GM21360 (cell line): Measurements from ENCODE around the gene PTCHD4.
"Not testable (repeated sequence)": the region's sequence is repeated elsewhere in the genome, so short reads cannot be mapped to it uniquely, and the experiment has no call there.

Experiments
- ATAC-seq: cut with Tn5 transposase; IDR thresholded peaks from one replicate; pipeline ENCODE4 v1.9.1; 2021; ENCODE audit warnings: mild to moderate bottlenecking, moderate library complexity; ENCODE audit not compliant: unreplicated experiment

The PTCHD4 gene

DNA sequence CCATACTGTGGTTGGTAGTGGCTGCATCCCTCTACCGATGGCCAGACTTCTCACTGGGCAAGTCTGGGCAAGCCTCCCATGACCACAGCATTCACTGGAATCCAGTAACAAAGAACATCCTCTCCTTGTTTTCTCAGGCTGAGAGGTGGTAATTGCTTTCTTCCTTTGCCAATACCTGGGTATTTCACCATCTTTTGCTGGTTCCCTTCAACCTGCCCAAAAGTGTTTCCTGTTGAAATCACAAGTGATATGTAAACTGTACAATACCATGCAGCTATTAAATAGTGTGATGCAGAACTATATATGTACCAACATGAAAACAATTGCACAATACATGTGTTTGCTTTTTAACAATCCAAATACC is at the start of gene PTCHD4:
TSS of gene PTCHD4 (minus strand) at position 55 of the 364 bp plus-strand sequence. CDS start 42,240 bp downstream, outside the sequence.
- no peak for ATAC-seq

DNA sequence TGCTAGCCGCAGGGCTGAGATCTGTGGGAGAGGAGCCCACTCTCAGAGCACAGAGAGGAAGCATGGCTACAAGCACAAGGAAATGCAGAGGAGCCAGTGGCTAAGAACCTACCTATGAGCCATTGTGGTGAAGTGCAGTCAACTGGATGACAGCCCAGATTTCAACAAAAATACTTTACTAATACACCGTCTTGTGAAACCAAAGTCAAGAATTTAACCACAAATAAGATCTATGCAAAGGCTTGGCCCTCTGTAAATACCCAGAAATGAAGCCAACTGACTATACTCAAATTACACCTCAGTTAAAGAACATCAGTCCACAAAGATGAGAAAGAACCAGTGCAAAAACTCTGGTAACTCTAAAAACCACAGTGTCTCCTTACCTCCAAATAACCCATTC is 40.1 kb upstream of the PTCHD4 start:
- ATAC-seq, result no peak

DNA sequence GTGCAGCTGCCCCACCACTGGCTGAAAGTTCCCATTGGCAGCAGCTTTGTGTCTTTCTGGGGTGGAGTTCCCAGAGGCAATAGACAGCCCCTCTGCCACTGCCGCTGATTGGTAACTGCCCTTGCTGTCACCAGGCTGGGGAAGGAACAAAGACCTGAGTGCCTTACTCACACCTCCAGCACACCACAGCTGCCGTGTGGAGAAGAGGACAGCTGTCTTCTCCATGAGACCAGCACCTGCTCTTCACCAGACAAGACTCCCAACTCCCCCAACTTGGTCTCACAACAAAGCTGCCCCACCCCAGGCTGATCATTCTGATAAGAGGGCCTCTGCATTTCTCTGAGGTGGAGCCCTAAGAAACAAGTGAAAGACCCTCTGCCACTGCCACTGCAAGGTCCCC is 39.7 kb upstream of the PTCHD4 start:
- ATAC-seq, result no peak

DNA sequence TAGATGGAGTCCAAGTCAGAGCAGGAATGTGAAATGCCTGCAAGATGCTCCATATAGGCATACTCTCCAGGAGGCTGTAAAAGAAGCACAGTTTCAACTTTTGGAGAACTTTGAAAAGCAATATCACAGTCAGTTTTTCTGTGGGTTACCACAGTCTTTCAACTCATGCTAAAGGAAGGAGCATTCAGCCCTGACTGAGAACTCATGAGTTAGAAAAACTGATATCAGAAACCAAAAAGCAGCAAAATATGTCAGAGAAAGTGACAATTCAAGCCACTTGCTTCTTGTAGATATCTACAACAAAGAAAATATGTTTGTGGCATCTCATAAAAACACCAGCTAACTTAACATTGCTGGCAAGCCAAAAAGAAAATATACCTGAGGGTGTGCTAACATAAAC is 36.1 kb upstream of the PTCHD4 start:
- ATAC-seq, result no peak

DNA sequence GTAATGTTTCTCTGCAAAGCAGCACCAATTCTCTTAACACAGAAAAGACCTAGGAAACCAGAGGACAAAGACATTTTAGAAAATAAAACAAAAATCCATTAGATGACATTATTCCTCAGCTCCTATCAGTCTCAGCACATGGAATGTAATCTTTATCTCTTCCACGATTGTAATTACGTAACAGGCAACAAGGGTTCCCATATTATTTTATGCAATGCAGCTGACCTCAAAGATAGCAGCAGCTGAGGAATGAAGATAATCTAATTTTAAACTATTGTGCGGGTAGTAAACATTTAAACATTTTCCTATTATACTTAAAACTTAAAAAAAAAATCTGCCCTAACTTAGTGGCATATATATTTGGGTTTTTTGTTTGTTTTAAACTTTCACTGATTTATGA is 33.0 kb upstream of the PTCHD4 start:
- no peak for ATAC-seq

DNA sequence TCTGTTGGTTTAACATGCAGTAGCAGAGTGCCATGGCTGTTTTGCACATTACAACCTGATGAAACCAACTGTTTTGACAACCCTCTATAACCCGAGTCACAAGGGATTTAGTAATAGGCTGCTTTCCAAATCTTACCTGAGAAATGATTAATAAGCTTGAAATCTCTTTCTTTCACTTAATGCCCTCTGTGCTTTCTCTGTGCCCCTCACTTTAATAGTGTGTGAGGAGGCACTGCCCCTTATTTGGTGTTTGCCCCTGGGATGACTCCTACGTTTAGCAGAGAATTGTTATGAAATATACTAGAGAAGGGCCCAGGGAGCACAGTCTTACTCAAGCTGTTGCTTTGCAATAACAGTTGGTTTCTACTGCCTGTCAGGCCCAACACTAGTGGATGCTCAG is 31.0 kb upstream of the PTCHD4 start:
- ATAC-seq, result no peak

DNA sequence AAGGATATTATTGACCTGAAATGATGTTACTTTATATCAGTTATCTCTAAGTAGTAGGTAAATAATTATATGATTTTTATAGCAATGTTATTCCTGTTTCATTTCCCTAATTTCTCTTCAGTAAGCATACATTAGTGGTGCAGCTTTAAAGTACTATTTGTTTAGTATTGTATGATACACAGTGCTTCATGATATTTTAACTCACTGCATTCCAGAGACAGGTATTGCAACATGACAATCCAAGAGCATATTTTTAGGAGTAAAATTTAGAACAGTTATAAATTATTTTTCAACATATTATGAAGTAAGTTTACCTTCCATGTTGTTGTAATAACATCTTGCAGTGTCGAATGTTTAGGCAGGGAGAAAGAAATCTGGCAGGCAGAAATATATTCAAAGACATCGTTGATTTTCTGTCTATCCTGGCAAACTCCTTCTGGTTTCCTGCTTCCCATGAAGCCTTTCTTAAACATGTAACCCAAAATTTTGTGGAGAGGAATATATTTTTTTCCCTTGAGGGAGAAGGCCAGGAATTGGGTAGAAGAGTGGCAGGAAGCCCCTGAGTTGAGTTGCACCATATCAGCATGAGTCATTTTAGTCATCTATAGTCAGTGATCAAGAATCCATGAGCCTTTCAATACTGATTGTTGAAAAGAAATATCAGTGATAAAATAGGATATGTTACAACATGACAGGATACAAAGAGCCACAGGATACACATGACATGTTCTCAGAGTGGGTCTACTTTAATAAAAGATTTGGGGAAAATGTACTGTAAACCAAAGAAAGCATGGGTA is 29.0 kb upstream of the PTCHD4 start:
- no peak for ATAC-seq

DNA sequence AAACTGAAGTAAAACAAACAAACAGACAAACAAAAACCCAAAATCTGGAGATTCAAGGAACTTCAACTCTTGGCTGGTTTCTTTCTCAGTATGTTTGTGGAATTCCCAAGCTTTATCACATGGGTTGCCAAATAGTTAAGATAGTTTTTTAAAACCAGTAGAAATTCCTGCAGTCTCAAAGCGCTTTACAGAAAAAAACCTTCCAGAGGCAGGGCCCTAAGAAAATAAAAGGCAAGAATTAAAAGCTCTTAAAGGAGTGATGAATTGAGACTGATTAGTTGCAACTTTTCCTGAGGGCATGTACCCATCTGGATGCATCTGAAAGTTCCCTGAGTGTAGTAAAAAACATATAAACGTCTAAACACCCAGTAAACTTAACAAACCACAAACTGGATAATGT is 25.9 kb upstream of the PTCHD4 start:
- no peak for ATAC-seq

DNA sequence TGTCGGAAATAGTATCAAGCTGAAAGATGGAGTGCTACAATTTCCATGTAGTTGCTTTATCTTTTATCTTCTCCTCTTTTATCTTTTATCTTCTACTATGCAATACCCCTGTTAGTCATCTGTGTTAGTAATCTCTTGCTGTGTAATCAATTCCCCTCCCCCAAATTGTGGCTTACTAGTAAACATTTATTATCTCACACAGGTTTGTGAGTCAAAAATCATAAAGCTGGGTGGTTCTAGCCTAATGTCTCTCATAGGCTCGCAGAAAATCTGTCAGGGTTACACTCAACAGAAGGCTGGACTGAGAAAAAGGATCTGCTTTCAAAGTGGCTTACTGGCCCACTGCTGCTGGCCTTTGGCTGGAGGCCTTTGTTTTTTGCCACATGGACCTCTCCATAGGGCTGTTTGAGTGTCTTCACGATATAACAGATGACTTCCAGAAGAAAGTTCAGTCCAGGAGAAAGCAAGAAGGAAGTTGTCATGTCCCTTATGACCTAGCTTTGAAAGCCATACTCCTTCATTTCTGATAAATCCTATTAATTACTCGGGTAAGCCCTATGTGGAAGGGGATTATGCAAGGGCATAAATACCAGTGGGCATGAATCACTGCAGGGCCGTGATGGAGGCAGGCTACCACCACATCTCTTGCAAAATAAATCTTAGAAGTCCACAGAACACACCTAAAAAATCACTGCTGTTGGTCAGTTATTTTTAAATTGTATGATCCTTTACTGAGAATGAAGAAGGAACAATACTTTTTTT is 24.5 kb upstream of the PTCHD4 start:
- ATAC-seq, result no peak

DNA sequence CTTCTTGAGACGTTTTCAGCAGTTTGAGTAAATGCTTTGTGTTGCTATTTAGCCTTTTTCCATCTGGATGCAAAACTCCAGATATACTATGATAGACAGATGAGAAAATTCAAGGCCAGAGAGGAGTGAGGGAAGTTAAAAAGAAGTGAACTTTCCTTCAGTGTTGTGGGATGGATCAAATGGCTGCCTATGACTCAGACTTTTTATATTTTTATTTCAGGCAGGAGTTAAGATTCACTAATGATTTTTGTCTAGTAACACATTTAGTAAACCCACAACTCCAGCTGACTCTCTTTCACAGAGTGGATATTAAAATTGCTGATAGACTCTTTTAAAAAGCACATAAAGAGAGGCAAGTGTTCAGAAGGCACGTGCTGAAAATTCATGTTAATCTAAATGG is 23.2 kb upstream of the PTCHD4 start:
- ATAC-seq, result no peak

DNA sequence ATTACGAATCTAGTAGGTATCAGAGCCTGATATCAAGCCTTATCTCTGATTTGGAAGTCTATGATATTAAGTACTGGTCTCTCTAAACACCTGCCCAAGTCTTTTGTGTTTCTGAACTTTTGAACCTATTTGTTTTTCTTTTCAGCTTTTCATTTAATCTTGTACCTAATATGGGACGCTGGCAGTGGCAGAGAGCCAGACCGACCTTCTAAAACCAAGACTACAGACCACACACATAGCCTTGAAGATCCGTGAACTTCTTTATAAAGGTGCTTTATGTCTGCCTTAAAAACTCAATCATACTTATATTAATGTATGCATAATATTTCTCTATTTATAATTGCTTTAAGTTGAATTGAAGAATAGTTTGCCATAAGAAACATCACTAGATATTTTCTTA is 12.6 kb upstream of the PTCHD4 start:
- ATAC-seq, result no peak

DNA sequence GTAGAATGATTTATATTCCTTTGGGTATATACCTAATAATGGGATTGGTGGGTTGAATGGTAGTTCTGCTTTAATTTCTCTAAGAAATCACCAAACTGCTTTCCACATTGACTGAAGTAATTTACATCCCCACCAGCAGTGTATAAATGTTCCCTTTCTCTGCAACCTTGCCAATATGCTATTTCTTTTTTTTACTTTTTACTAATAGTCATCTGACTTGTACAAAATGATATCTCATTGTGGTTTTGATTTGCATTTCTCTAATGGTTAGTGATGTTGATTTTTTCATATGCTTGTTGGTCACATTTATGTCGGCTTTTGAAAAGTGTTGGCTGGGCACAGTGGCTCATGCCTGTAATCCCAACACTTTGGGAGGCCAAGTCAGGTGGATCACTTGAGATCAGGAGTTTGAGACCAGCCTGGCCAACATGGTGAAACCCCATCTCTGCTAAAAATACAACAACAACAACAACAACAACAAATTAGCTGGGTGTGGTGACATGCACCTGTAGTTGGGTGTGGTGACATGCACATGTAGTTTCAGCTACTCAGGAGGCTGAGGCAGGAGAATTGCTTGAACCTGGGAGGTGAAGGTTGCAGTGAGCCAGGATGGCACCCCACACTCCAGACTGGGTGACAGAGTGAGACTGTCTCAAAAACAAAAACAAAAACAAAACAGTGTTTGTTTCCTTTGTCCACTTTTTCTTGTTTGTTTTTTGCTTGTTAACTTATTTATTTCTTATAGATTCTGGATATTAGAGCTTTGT is 11.2 kb upstream of the PTCHD4 start:
- ATAC-seq, result not testable (repeated sequence)

DNA sequence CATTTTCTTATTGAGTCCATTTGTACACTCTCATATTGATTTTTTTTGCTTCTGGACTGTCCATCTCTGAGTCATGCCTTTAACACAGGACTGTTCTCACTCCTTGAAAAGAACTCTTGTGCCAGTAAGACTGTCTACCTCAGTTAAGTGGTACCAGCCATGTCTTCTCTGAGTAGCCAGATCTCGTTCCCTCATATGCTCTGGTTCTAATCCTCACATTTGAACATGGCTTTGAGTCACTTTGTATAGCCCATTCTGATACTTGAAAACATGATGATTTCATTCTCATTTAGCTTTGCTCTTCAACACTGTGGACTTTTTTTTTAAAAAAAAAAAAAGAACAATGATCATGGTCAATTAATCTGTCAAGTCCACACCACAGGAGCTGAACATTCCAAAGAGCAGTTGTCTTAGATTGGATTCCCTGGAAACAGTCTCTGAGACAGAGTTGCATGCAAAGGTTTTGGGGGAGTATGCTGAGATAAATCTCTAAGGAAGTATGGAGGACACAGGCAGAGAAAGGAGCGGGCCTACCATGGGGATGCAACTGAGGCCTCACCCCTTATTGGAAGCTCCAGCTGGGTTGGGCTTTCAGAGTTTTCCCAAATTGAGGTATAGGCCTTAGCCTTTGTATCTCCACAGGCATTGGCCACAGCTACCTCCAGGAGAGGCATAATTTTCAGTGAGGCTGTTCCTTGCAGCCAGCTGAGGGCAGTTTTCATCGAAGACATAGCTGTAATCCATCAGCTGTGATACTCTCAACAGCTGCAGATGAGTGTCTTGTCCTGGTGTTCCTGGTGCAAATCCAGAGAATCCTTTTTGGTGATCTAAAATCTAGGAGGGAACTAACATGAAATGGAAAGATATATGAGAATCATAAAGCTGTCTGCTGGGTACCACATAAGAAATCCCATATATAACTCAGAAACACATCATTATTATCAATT is 6.0 kb upstream of the PTCHD4 start:
- ATAC-seq, result no peak

DNA sequence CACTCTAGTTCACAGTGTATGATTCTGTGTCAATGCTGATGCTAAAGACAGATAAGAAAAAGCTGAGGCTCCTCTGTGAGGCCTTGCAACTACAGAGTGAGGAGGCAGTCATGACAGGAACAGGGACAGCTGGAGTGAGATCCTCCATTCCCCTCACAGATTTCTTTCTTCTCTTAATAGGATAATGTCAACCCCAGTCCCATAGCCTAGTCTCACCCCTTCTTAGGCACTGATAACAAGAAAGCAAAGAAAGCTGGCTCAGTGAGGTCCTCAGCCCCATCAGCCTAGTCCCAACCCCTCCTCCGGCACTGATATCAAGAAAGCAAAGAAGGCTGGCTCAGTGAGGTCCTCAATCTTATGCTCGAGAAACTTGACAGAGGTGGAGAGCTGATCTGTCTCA is 2.1 kb upstream of the PTCHD4 start:
- ATAC-seq, result no peak

DNA sequence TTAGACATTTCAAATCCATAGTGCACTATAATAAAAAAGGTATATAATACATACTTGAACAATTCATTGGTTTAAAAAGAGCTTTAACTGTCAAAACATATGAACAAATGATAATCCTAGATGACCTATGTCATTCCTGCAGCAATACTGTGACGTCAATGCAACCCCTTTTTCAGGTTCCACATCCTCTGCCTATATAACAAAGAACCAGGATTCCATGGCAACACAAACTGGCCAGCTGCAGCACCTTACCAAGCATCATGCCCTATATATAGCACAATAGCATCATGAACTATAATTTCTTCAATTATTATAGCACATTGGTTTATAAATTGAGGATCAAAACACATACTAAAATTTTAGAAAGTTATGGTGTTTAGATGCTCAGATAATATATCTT is 578 bp upstream of the PTCHD4 start:
- peak; percentile 58 for ATAC-seq

DNA sequence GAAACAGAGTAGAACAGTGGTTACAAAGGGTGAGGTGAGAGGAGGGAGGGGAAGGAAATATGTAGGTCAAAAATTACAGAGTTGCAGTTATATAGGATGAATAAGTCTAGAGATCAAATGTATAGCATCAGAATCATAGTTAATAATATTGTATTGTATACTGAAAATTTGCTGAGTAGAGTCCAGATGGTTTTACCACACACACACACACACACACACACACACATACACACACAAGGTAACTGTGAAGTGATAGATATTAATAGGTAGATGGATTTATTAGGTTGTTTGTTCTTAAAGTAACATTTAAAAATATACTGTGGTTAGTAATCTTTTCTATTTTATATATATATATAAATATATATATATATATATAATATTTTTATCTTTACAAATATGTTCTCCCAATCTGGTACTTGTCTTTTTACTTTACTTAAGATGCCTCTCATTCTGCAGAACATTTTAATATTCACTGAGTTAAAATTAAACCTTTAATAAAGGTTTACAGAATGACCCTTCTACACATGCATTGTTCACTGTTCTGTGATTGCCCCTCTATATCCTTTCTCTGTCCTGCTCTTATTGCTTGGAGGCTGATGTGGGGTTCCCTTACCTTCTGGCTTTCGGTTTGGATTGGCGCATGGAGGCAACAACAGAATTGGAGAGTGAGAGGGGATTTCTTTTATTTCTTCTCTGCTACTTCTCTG is 408 bp downstream of the PTCHD4 start:
- no peak for ATAC-seq

DNA sequence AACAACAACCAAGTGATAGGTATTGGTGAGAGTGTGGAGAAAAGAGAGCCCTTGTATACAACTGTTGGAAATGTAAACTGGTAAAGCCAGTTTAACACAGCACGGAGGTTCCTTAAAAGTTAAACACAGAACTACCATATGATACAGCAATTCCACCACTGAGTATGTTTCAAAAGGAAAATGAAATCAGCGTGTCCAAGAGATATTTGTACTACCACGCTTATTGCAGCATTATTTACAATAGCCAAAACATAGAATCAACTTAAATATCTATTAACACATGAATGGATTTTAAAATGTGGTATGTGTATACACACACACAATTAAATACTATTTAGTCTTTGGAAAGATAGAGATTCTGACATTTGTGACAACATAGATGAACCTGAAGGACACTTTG is 1.1 kb downstream of the PTCHD4 start:
- ATAC-seq, result no peak

DNA sequence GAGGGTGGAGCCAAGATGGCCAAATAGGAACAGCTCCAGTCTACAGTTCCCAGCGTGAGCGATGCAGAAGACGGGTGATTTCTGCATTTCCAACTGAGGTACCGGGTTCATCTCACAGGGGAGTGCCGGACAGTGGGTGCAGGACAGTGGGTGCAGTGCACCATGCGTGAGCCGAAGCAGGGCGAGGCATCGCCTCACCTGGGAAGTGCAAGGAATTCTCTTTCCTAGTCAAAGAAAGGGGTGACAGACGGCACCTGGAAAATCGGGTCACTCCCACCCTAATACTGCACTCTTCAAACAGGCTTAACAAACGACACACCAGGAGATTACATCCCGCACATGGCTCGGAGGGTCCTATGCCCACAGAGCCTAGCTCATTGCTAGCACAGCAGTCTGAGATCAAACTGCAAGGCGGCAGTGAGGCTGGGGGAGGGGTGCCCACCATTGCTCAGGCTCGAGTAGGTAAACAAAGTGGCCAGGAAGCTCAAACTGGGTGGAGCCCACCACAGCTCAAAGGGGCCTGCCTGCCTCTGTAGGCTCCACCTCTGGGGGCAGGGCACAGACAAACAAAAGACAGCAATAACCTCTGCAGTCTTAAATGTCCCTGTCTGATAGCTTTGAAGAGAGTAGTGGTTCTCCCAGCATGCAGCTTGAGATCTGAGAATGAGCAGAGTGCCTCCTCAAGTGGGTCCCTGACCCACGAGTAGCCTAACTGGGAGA is 8.4 kb downstream of the PTCHD4 start:
- ATAC-seq, result not testable (repeated sequence)

DNA sequence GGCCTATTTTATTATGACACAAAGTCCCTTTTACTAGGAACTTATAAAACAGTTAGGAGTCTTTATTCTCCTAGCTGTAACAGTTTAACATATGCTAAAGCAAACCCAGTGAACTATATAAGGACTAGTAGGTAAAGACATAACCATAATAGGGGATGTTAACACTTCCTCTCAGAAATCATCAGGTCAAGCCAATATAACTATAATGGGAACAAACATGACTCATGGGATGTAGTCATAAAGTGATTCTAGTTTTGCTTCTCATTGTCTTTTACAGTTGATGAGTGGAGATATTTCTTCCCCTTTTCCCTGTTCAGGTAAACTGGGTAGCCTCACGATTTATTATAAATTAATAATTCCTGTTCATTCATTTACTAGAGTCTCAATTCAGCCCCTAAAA is 9.7 kb downstream of the PTCHD4 start:
- peak; percentile 93 for ATAC-seq

DNA sequence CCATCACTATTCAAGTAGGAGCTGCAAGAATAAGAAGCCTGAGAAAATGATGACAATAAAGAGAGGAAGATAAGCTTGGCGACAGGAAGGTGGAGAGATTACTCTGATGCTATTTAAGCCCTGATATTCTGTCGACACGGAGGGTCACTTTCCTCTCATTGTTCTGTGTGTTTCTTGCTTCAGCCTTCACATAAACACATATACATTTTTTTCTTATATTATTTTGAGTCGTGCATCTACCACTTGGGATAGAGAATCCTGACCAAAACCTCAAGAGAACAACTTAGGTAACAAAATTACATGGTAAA is 10.5 kb downstream of the PTCHD4 start:
- no peak for ATAC-seq
